Loucy (cell line): ENCODE results near the gene WDFY1.

Source experiments
- EZH2phosphoT487 ChIP-seq: fragments of 200-600 bp; IDR thresholded peaks from 2 replicates; pipeline ENCODE4 v1.6.1; 2018; ENCODE audit warnings: antibody characterized with exemption, mild to moderate bottlenecking, moderate library complexity, borderline replicate concordance
- TF ChIP-seq, protein P1 (sequence below): fragments of 200-600 bp; sonication (generic); conservative IDR thresholded peaks from 2 replicates; pipeline ENCODE4 v1.5.1; 2014; ENCODE audit warnings: mild to moderate bottlenecking, antibody characterized with exemption, low read length

DNA sequence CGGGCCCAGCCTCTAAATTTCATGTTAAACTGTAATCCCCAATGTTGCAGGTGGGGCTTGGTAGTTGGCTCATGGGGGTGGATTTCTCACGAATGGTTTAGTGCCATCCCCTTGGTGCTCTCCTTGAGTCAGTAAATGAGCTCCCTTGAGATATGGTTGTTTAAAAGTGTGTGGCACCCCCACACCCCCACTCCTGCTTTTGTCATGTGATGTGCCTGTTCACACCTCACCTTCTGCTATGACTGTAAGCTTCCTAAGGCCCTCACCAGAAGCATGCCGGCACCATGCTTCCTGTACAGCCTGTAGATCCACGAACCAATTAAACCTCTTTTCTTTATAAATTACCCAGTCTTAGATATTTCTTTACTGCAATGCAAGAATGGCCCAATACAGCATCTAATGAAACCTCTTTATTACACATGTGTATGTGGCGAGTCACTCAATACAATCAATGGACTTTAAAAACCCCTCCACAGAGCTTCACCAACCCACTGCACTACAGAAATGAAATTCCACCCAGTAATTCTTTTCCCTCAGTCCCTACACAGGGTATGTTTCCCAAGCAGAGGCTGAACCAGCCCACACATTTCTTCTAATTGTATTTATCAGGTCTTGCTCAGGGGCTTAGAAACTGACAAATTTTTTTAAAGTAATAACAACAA lies 47.3 kb downstream of the WDFY1 start:
- TF ChIP-seq, protein P1, sequence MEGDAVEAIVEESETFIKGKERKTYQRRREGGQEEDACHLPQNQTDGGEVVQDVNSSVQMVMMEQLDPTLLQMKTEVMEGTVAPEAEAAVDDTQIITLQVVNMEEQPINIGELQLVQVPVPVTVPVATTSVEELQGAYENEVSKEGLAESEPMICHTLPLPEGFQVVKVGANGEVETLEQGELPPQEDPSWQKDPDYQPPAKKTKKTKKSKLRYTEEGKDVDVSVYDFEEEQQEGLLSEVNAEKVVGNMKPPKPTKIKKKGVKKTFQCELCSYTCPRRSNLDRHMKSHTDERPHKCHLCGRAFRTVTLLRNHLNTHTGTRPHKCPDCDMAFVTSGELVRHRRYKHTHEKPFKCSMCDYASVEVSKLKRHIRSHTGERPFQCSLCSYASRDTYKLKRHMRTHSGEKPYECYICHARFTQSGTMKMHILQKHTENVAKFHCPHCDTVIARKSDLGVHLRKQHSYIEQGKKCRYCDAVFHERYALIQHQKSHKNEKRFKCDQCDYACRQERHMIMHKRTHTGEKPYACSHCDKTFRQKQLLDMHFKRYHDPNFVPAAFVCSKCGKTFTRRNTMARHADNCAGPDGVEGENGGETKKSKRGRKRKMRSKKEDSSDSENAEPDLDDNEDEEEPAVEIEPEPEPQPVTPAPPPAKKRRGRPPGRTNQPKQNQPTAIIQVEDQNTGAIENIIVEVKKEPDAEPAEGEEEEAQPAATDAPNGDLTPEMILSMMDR, result no peak
- TF ChIP-seq EZH2phosphoT487, result no peak
